T-helper 1 cell (primary cell): ENCODE measurements around the gene MMRN2.
"Not testable (repeated sequence)": the region's sequence is repeated elsewhere in the genome, so short reads cannot be mapped to it uniquely, and the experiment has no call there.

Source experiments
- DNase-seq, 5 donors: peaks; one replicate each; pipeline ENCODE4 v3.0.0-alpha.2; 2012 to 2020

Gene MMRN2

GRCh38 chr10:86941426-86941825 lies 16.0 kb downstream of the MMRN2 start:
- DNase-seq: no peak

- no peak for DNase-seq
These were observed 16.7 kb downstream of the MMRN2 start for GRCh38 chr10:86940677-86941076.

GRCh38 chr10:86940076-86940475 lies 17.3 kb downstream of the MMRN2 start:
- DNase-seq: not testable (repeated sequence)

GRCh38 chr10:86938260-86938659 lies 19.2 kb downstream of the MMRN2 start:
- no peak for DNase-seq

GRCh38 chr10:86937502-86938154 lies 19.8 kb downstream of the MMRN2 start:
- DNase-seq: no peak

- no peak for DNase-seq
These were observed 20.5 kb downstream of the MMRN2 start for GRCh38 chr10:86936661-86937501.

GRCh38 chr10:86934162-86934711 lies 23.2 kb downstream of the MMRN2 start:
- not testable (repeated sequence) for DNase-seq

- no peak for DNase-seq
These were observed 24.7 kb downstream of the MMRN2 start for GRCh38 chr10:86932674-86933073.

- DNase-seq: no peak
These were observed 25.5 kb downstream of the MMRN2 start for GRCh38 chr10:86931872-86932271.

GRCh38 chr10:86929468-86930380 lies 27.7 kb downstream of the MMRN2 start:
- no peak for DNase-seq

- DNase-seq: no peak
These were observed 34.9 kb downstream of the MMRN2 start for GRCh38 chr10:86922553-86922961.

GRCh38 chr10:86918022-86918471 lies 39.4 kb downstream of the MMRN2 start:
- DNase-seq: no peak

GRCh38 chr10:86914734-86915133 lies 42.7 kb downstream of the MMRN2 start:
- DNase-seq: no peak

- no peak for DNase-seq
These were observed 52.0 kb downstream of the MMRN2 start for GRCh38 chr10:86905429-86905828.

GRCh38 chr10:86904600-86904999 lies 52.8 kb downstream of the MMRN2 start:
- DNase-seq: no peak

- DNase-seq: no peak
These were observed 56.5 kb downstream of the MMRN2 start for GRCh38 chr10:86900955-86901354.

- peak in 2 of 5 donors; percentile 27 to 32 for DNase-seq
These were observed 57.6 kb downstream of the MMRN2 start for GRCh38 chr10:86899670-86900276.

- no peak for DNase-seq
These were observed 58.3 kb downstream of the MMRN2 start for GRCh38 chr10:86899132-86899531.

GRCh38 chr10:86898511-86898910 lies 58.9 kb downstream of the MMRN2 start:
- no peak for DNase-seq

- no peak for DNase-seq
These were observed 67.4 kb downstream of the MMRN2 start for GRCh38 chr10:86889997-86890396.

- DNase-seq: peak in 1 of 5 donors; percentile 79
These were observed 68.6 kb downstream of the MMRN2 start for GRCh38 chr10:86888585-86889381.
